B cell (primary cell): ENCODE results near the gene ECE2.

Source experiments
- EZH2 ChIP-seq: IDR thresholded peaks from 2 replicates; pipeline ENCODE4 v1.6.1; 2012; ENCODE audit warnings: borderline replicate concordance, low read depth, mild to moderate bottlenecking, moderate library complexity, low read length; ENCODE audit not compliant: insufficient read depth, poor library complexity, severe bottlenecking
- TF ChIP-seq, protein P1 (sequence below): fragments of 200-600 bp; IDR thresholded peaks from one replicate; pipeline ENCODE4 v1.8.0; 2022; ENCODE audit warnings: antibody characterized with exemption, mild to moderate bottlenecking

- TF ChIP-seq, protein P1, sequence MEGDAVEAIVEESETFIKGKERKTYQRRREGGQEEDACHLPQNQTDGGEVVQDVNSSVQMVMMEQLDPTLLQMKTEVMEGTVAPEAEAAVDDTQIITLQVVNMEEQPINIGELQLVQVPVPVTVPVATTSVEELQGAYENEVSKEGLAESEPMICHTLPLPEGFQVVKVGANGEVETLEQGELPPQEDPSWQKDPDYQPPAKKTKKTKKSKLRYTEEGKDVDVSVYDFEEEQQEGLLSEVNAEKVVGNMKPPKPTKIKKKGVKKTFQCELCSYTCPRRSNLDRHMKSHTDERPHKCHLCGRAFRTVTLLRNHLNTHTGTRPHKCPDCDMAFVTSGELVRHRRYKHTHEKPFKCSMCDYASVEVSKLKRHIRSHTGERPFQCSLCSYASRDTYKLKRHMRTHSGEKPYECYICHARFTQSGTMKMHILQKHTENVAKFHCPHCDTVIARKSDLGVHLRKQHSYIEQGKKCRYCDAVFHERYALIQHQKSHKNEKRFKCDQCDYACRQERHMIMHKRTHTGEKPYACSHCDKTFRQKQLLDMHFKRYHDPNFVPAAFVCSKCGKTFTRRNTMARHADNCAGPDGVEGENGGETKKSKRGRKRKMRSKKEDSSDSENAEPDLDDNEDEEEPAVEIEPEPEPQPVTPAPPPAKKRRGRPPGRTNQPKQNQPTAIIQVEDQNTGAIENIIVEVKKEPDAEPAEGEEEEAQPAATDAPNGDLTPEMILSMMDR: no peak
- no peak for TF ChIP-seq EZH2
Observed at GRCh38 chr3:184333190-184333589, 57.4 kb downstream of the ECE2 start.
